Mesenchymal stem cell (in vitro differentiated cells and primary cell): ENCODE data around the gene NRP2.

ENCODE experiments used
- DNase-seq: peaks from one replicate; pipeline ENCODE4 v3.0.0-alpha.2; 2013
- H2AFZ ChIP-seq: one replicate; pipeline ENCODE4 v1.6.1; 2013; ENCODE audit warnings: low read depth, mild to moderate bottlenecking, control low read depth, inconsistent platforms, low read length, moderate library complexity
- H2AK5ac ChIP-seq: 2 replicates; pipeline ENCODE4 v1.6.1; 2013; ENCODE audit warnings: low read length, moderate library complexity, mild to moderate bottlenecking, inconsistent platforms; ENCODE audit not compliant: severe bottlenecking
- H2BK120ac ChIP-seq: one replicate; pipeline ENCODE4 v1.6.1; 2013; ENCODE audit warnings: low read depth, mild to moderate bottlenecking, inconsistent platforms, low read length, moderate library complexity
- H2BK12ac ChIP-seq, 2 experiments: one replicate each; pipeline ENCODE4 v1.6.1; 2013; ENCODE audit warnings: inconsistent platforms in 2 of 2, low read length in 2 of 2, mild to moderate bottlenecking in 2 of 2, moderate library complexity in 2 of 2, control low read depth in 1 of 2
- H2BK15ac ChIP-seq: one replicate; pipeline ENCODE4 v1.6.1; 2013; ENCODE audit warnings: mild to moderate bottlenecking, low read depth, inconsistent platforms; ENCODE audit not compliant: poor library complexity, severe bottlenecking
- H2BK5ac ChIP-seq: 2 replicates; pipeline ENCODE4 v1.6.1; 2013; ENCODE audit warnings: low read depth, mild to moderate bottlenecking, low read length, control low read depth, inconsistent platforms; ENCODE audit not compliant: poor library complexity, severe bottlenecking
- H3K14ac ChIP-seq, 2 experiments: one replicate each; pipeline ENCODE4 v1.6.1; 2013; ENCODE audit warnings: inconsistent platforms in 2 of 2, low read length in 2 of 2, control low read depth in 1 of 2, mild to moderate bottlenecking in 1 of 2, moderate library complexity in 1 of 2
- H3K18ac ChIP-seq, 2 experiments: one replicate each; pipeline ENCODE4 v1.6.1; 2013; ENCODE audit warnings: inconsistent platforms in 2 of 2, low read length in 2 of 2, control low read depth in 1 of 2, low read depth in 1 of 2, mild to moderate bottlenecking in 1 of 2
- H3K23ac ChIP-seq, 2 experiments: one replicate each; pipeline ENCODE4 v1.6.1; 2013; ENCODE audit warnings: inconsistent platforms in 2 of 2, low read length in 2 of 2, mild to moderate bottlenecking in 2 of 2, moderate library complexity in 2 of 2, control low read depth in 1 of 2
- H3K27ac ChIP-seq: 2 replicates; pipeline ENCODE4 v1.5.1; 2013; ENCODE audit warnings: mild to moderate bottlenecking, moderate library complexity, low read length, control low read depth, inconsistent platforms; ENCODE audit not compliant: poor library complexity, severe bottlenecking
- H3K27me3 ChIP-seq, 2 experiments: 2 replicates each; pipeline versions ENCODE4 v1.6.1 to v1.7.0; 2013; ENCODE audit warnings: low read length in 2 of 2, mild to moderate bottlenecking in 2 of 2, moderate library complexity in 2 of 2, control low read depth in 1 of 2, inconsistent platforms in 1 of 2; ENCODE audit not compliant: control insufficient read depth in 1 of 2, insufficient read depth in 1 of 2
- H3K36me3 ChIP-seq, 2 experiments: 2 replicates each; pipeline versions ENCODE4 v1.6.1 to v1.7.0; 2013; ENCODE audit warnings: low read length in 2 of 2, control low read depth in 1 of 2, inconsistent platforms in 1 of 2, low read depth in 1 of 2, mild to moderate bottlenecking in 1 of 2; ENCODE audit not compliant: insufficient read depth in 2 of 2, control insufficient read depth in 1 of 2
- H3K4ac ChIP-seq, 2 experiments: one replicate each; pipeline ENCODE4 v1.6.1; 2013; ENCODE audit warnings: inconsistent platforms in 2 of 2, low read length in 2 of 2, mild to moderate bottlenecking in 2 of 2, moderate library complexity in 2 of 2, control low read depth in 1 of 2, low read depth in 1 of 2
- H3K4me1 ChIP-seq: 2 replicates; pipeline ENCODE4 v1.6.1; 2013; ENCODE audit warnings: low read depth, low read length, control low read depth; ENCODE audit not compliant: control insufficient read depth, insufficient read depth
- H3K4me2 ChIP-seq: 2 replicates; pipeline ENCODE4 v1.6.1; 2013; ENCODE audit warnings: low read length, mild to moderate bottlenecking, inconsistent platforms; ENCODE audit not compliant: poor library complexity, severe bottlenecking
- H3K4me3 ChIP-seq, 2 experiments: 2 replicates each; pipeline versions ENCODE4 v1.5.1 to v1.7.0; 2013; ENCODE audit warnings: low read length in 2 of 2, mild to moderate bottlenecking in 2 of 2, control low read depth in 1 of 2, low read depth in 1 of 2; ENCODE audit not compliant: insufficient read depth in 1 of 2
- H3K79me1 ChIP-seq: replicated peaks from 2 replicates; pipeline ENCODE4 v1.6.1; 2013; ENCODE audit warnings: mild to moderate bottlenecking, control low read depth, low read length, inconsistent platforms; ENCODE audit not compliant: poor library complexity, severe bottlenecking
- H3K9ac ChIP-seq: 2 replicates; pipeline ENCODE4 v1.7.0; 2013; ENCODE audit warnings: mild to moderate bottlenecking, low read length, moderate library complexity
- H3K9me3 ChIP-seq: 2 replicates; pipeline ENCODE4 v1.7.0; 2013; ENCODE audit warnings: mild to moderate bottlenecking, low read length; ENCODE audit not compliant: control insufficient read depth
- H4K8ac ChIP-seq: one replicate; pipeline ENCODE4 v1.6.1; 2013; ENCODE audit warnings: inconsistent platforms, mild to moderate bottlenecking, low read length, moderate library complexity
- H4K91ac ChIP-seq: one replicate; pipeline ENCODE4 v1.6.1; 2013; ENCODE audit warnings: mild to moderate bottlenecking, low read length, inconsistent platforms
- WGBS: methylation state at CpG from one replicate; pipeline ENCODE4 v1.1.7; 2013; ENCODE audit warnings: mixed read lengths; 5-methylcytosine and 5-hydroxymethylcytosine counted together

Gene NRP2

GRCh38 chr2:205807229-205807628, 124.9 kb downstream of the NRP2 start:
- H3K18ac ChIP-seq: no peak overlapping the region
- H3K27me3 ChIP-seq: peaks cover 0 to 15% of the 10 kb centered on the region in 2 experiments
- H4K8ac ChIP-seq: no peak overlapping the region

GRCh38 chr2:205807758-205808157, 125.5 kb downstream of the NRP2 start:
- DNase-seq: no peak
- Histone ChIP-seq H3K4ac (no peak overlapping the region), H3K4me1 (peaks cover 21% of the 10 kb centered on the region), H3K4me2 (no peak overlapping the region), H3K9ac (no peak overlapping the region), H2AK5ac (no peak overlapping the region), H3K9me3 (no peaks in the 10 kb centered on the region), H3K18ac (no peak overlapping the region), H2AFZ (no peak overlapping the region), H3K14ac (no peak overlapping the region), H3K4me3 (no peak overlapping the region), H4K8ac (no peak overlapping the region), H3K36me3 (no peaks in the 10 kb centered on the region), H3K27ac (no peak overlapping the region), H2BK15ac (no peak overlapping the region), H3K23ac (no peak overlapping the region), H2BK120ac (no peak overlapping the region), H3K79me1 (no peaks in the 10 kb centered on the region), H4K91ac (no peak overlapping the region), H3K27me3 (peaks cover 0 to 15% of the 10 kb centered on the region in 2 experiments), H2BK12ac (no peak overlapping the region), H2BK5ac (no peak overlapping the region)
- 91% methylated on average over 6 of the region's 6 CpGs for WGBS

More at GRCh38 chr2:205807229-205807628, 124.9 kb downstream of the NRP2 start:
- WGBS: 93% methylated on average over 3 of the region's 3 CpGs
- peaks cover 21% of the 10 kb centered on the region for H3K4me1 ChIP-seq
- no peak overlapping the region for H2BK12ac ChIP-seq
- H2BK120ac ChIP-seq: no peak overlapping the region
- no peak overlapping the region for H3K27ac ChIP-seq
- H4K91ac ChIP-seq: no peak overlapping the region
- H2AK5ac ChIP-seq: no peak overlapping the region
- no peak overlapping the region for H3K23ac ChIP-seq
- H3K79me1 ChIP-seq: no peaks in the 10 kb centered on the region
- no peak overlapping the region for H3K4ac ChIP-seq
- H3K4me3 ChIP-seq: no peak overlapping the region
- H3K9me3 ChIP-seq: no peaks in the 10 kb centered on the region
- H3K36me3 ChIP-seq: no peaks in the 10 kb centered on the region
- no peak overlapping the region for H3K9ac ChIP-seq
- H2AFZ ChIP-seq: no peak overlapping the region
- DNase-seq: no peak
- H2BK5ac ChIP-seq: no peak overlapping the region
- H3K4me2 ChIP-seq: no peak overlapping the region
- no peak overlapping the region for H2BK15ac ChIP-seq
- H3K14ac ChIP-seq: no peak overlapping the region

- Histone ChIP-seq H4K91ac (no peak overlapping the region), H3K27ac (no peak overlapping the region), H3K4me2 (no peak overlapping the region), H2BK15ac (no peak overlapping the region), H3K4ac (no peak overlapping the region), H2BK120ac (no peak overlapping the region), H3K79me1 (no peaks in the 10 kb centered on the region), H3K18ac (no peak overlapping the region), H3K27me3 (peaks cover 0 to 15% of the 10 kb centered on the region in 2 experiments), H3K4me1 (peaks cover 21% of the 10 kb centered on the region), H3K14ac (peak overlapping the region in 1 of 2 experiments; percentile 3), H4K8ac (peak overlapping the region; percentile 14), H2BK12ac (no peak overlapping the region), H3K23ac (no peak overlapping the region), H3K9ac (no peak overlapping the region), H3K36me3 (no peaks in the 10 kb centered on the region), H3K4me3 (no peak overlapping the region), H2AK5ac (no peak overlapping the region), H2BK5ac (no peak overlapping the region), H2AFZ (no peak overlapping the region), H3K9me3 (no peaks in the 10 kb centered on the region)
- no peak for DNase-seq
- 91% methylated on average over 7 of the region's 7 CpGs for WGBS
These were observed 126.3 kb downstream of the NRP2 start for GRCh38 chr2:205808486-205809121.

- Histone ChIP-seq H3K4me3 (no peak overlapping the region), H3K14ac (no peak overlapping the region), H3K18ac (no peak overlapping the region), H3K9me3 (no peaks in the 10 kb centered on the region), H2BK12ac (no peak overlapping the region), H3K27me3 (peaks cover 5 to 16% of the 10 kb centered on the region in 2 experiments), H3K9ac (no peak overlapping the region), H4K91ac (no peak overlapping the region), H4K8ac (no peak overlapping the region), H2AK5ac (no peak overlapping the region), H3K4ac (no peak overlapping the region), H3K23ac (no peak overlapping the region), H3K4me2 (no peak overlapping the region), H2BK15ac (no peak overlapping the region), H3K36me3 (no peaks in the 10 kb centered on the region), H2BK120ac (no peak overlapping the region), H2AFZ (no peak overlapping the region), H3K4me1 (peaks cover 7% of the 10 kb centered on the region), H3K79me1 (no peaks in the 10 kb centered on the region), H3K27ac (no peak overlapping the region), H2BK5ac (no peak overlapping the region)
- WGBS: 100% methylated on average over 1 of the region's 1 CpG
- no peak for DNase-seq
These were observed 129.1 kb downstream of the NRP2 start for GRCh38 chr2:205811387-205811786.
